HG03521 (cell line): ENCODE measurements around the gene RPS6KA3.
"Not testable (repeated sequence)": the region's sequence is repeated elsewhere in the genome, so short reads cannot be mapped to it uniquely, and the experiment has no call there.

Source experiments
- ATAC-seq: cut with Tn5 transposase; IDR thresholded peaks from one replicate; pipeline ENCODE4 v1.9.1; 2021; ENCODE audit warnings: mild to moderate bottlenecking, moderate library complexity; ENCODE audit not compliant: unreplicated experiment

The RPS6KA3 gene

DNA sequence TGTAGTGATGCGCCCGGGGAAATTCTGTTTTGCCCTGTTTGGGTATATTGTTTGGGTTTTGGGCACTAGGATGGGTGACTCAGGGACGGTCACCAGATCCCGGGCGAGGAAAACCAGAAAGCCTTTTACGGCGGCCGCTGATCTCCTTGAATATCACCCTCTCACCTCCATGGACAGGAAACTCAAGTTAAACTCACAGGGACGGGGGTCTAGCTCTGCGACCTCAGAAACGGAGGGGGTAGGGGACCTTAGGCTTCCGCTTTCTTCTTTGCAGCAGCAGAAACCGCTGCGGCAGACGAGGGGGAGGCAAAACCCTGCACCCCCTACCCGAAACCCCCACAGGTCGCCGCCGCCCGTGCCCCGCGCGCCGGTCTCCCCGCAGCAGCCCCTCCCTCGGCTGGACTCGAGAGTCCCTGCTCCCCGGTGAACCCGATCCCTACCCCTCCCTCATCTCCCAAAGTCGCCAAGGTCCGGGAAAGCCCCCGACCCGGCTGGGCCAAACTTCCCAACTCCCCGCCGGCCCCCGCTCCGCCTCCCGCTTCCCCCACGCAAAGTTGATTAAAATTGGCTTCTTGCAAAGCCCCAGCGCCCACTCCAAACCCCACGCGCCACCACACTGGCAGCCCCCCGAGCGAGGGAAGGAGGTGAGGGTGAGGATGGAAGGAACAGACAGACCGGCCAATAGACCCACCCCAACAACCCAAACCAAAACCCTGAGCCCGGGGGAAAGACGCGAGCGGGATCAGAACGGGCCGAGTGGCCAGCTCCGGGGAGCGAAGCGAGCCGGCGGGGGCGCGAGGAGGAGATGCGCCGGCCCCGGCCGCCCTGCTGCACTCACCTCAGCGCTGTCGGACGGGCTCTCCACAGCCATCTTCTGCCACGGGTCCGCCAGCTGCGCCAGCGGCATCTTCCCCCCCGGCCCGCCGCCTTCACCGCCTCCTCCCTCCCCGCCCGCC is 705 bp downstream of the RPS6KA3 start:
- ATAC-seq: peak; percentile 25

DNA sequence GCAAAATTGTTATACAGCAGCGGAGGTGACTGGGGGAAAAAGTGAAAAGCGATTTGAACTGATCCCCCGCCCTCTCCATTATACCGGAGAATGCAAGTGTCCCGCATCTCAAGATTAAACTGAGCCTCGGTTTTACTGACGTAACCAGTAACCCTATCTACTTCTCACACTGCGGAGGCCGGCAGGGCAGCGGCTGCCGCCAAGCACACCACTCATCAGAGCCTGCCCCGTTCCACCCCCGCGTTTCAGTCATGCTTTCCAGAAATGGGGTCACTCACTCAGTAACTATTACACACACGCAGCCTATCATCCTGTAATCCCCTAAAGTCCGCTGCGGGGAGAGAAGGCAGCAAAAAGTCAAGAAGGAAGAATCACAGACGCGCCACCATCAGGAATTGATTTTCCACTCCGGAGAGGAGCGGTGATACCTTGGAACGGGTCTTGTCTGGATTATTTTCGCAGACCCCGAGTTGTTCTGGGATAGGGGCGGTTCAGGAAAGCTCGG is 1.4 kb downstream of the RPS6KA3 start:
- peak; percentile 38 for ATAC-seq

DNA sequence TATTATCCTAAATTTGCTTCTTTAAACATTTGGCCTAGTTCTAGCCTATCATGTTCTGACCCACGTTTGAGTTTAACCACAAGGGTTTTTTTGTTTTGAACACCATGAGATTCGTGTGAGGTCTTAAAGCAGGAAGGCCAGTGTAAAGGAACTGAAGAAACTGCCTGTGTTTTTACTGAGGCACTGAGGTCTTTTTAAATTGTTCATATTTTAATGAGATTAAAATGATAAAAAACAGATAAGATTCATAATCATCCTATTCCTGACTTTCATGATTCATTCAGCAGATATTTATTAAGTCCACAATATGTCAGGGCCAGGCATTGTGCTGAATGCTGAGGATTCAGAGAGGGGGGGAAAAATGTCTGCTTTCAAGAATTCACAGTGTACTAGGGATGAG is 3.2 kb downstream of the RPS6KA3 start:
- ATAC-seq: no peak

DNA sequence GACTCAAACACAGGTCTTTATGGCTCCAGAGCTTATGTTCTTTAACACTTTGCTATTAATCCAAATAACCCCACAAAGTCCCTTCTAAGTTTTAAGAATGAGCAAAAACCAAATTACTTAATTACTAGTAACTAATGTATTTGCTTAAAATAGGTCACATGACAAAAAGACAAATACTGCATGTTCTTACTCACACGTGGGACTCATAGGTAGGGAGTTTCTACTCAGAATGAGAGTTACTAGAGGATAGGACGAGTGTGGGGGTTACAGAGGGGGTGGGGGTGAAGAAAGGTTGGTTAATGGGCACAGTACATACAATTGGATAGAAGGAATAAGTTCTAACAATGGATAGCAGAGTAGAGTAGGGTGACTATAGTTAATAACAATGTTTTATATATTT is 5.8 kb downstream of the RPS6KA3 start:
- ATAC-seq: no peak

DNA sequence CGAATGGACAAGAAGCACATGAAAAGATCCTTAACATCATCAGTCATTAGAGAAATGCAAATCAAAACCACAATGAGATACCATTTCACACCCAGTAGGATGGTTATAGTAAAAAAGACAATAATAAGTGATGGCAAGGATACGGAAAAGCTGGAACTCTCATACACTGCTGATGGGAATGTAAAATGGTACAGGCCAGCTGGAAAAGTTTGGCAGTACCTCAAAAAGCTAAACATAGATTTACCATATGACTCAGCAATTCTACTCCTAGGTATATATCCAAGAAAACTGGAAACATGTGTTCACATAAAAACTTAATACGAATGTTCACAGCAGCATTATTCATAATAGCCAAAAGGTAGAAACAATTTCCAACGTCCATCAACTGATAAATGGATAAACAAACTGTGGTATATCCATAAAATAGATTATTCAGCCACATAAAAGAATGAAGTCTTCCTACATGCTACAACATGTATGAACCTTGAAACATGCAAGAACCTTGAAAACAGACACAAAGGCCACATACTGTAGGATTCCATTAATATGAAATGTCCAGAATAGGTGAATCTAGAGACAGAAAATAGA is 11.9 kb downstream of the RPS6KA3 start:
- no peak for ATAC-seq

DNA sequence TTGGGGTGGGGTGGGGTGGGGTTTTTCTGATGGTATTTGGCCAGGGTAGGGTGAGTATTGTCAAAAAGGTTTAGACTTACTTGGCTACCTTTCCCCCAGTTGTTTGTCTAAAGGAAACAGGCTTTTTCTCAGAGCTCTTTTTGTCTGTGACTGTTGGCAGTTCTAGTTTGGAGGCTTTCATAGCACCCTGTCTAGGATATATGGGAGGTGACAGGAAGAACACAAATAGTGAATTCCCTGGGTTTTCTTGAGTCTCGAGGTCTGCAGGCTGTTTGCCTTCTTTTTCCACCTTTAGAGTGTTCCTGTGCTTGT is 13.5 kb downstream of the RPS6KA3 start:
- ATAC-seq: no peak

DNA sequence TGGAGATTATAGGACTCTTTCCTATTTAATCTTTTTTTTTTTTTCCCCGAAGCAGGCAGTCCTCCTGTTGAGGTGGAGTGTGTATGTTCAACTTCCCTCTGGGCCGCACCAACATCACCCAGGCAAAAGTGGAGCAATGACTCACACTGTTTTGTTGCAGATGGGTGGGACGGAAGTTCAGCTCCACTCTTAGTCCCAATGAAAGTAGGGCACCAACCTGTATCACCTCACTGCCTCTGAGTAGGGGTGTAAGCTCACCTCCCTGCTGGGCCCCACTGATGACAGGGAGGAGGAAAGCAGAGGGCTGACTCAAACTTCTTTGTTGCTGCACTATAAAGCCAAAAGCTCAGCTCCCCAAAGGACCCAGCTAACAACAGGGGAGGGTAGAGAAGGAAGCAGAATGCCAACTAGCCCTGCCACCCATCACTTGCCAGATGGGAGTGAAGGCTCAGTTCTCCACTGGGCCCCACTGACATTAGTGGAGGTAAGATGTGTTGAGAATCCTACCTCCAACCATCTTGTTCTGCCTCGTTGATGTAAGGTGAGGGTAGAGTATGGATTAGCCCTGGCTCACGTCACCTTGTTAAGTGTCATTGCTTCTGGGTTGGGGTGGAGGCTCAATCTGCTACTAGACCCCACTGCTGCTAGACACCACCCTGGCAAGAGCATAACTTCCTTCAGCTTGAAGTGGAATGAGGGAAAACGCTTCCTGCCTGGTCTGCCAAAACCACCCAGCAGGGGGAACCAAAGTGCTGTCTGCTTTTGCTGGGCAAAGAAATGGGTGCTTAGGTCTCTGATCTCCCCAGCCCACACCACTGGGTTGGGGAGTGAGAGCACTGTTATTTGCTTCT is 14.1 kb downstream of the RPS6KA3 start:
- no peak for ATAC-seq

DNA sequence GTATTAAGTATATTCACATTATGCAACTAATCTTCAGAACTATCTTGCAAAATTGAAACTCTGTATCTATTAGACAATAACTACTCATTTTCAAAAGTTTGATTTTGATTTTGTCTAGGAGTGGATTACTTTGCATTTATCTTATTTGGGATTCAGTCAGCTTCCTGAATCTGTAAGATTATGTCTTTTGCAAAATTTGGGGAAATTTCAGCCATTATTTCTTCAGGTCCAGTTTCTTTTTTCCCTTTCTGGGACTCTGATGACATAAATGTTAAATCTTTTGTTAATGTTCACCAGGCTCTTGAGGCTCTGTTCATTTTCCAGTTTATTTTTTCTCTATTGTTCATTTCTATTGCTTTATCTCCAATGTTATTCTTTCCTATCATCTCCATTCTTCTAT is 15.0 kb downstream of the RPS6KA3 start:
- no peak for ATAC-seq

DNA sequence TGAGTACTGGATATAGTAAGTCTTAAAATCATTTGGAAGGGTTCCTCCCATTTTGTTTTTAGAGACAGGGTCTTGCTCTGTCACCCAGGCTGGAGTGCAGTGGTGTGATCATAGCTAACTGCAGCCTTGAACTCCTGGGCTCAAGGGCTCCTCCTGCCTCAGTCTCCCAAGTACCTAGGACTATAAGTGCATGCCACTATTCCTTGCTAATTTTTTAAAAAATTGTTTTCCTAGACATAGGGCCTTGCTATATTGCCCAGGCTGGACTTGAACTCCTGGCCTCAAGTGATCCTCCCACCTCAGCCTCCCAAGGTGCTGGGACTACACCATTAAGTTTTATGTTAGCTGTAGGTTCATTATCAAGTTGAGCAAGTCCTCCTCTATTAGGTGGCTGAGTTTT is 16.6 kb downstream of the RPS6KA3 start:
- not testable (repeated sequence) for ATAC-seq

DNA sequence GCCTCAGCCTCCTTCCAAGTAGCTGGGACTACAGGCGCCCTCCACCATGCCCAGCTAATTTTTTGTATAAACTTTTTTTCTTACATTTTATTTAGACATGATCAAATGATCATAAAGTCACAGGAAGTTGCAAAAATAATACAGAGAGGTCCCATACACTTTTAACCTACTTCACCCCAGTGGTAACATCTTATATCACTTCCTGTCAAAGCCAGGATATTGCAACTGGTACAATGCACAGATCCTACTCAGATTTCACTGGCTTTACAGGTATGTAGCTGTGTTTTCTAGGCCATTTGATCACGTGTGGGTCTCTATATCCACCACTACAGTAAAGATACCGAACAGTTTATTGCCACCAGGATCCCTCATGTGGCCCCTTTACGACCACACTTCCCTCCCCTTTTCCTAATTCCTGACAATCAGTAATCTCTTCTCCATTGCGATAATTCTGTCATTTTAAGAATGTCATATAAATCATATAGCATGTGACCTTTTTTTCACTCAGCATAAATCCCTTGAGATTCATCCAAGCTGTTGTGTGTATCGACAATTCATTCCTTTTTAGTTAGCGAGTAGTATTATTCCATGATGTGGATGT is 18.0 kb downstream of the RPS6KA3 start:
- ATAC-seq: no peak

DNA sequence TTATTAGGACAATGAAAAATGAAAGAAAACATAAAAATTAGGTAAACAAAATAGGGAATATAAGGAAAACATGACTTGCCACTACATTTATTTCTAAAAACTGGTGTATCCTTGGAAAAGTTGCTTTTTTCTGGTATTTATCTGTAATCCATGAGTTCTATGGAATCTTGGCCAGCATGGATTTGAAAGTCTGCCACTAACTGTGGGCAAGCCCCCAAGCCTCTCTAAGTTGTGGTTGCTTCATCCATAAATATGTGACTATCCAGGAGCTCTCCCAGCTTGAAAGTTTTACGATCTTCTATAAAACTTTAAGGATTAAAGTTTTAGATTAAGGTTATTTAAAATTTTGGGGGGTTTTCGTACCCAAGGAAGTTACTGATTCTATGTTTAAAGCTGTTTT is 21.8 kb downstream of the RPS6KA3 start:
- no peak for ATAC-seq

DNA sequence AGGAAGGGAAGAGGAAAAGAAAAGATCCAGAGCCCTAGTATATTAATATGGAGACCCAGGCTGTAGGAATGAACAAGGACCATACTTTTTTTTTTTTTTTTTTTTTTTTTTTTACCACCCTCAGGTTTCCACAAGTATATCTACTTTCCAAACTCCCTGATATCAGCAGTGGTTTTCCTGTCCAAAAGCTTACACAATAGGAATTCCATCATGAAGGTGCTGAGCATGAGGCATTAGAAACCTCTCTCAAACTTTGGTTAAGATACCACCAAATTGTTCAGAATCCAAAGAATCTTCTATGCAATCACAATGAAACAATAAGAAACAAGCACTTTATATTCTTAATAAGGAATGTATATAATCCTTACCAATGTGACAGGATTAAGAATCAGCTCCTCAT is 26.5 kb downstream of the RPS6KA3 start:
- no peak for ATAC-seq

DNA sequence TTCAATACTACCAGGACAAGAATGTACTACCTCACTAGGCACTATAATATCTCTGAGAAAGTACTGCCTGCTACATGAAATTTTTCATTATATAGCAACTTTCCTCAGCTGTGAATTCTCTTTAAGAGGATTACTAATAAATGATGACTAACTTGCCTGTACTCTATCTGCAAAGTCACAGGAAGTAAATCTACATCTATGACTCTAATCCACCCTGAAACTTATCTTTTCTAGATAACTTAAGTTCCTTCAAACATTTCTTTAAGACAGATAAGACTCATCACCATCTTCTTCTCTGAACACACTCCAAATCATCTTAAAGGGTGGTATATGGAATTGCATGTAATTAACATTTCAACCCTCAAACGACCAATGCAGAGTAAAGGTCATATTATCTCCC is 28.8 kb downstream of the RPS6KA3 start:
- ATAC-seq: no peak

DNA sequence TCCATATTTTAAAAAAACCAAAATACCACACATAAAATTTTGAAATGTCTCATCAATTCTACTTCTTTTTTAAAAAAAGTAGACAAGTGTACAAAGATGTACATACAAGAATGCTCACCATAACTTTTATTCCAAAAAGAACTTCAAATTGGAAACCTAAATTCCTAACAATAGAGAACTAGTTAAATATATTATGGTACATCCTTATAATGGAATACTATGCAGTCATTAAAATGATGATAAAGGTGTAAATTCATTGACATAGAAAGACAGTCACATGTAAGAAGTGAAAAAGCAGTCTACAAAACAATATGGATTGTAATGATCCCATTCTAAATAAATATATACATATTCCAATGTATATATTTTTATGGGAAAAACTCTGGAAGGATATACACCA is 31.0 kb downstream of the RPS6KA3 start:
- no peak for ATAC-seq

DNA sequence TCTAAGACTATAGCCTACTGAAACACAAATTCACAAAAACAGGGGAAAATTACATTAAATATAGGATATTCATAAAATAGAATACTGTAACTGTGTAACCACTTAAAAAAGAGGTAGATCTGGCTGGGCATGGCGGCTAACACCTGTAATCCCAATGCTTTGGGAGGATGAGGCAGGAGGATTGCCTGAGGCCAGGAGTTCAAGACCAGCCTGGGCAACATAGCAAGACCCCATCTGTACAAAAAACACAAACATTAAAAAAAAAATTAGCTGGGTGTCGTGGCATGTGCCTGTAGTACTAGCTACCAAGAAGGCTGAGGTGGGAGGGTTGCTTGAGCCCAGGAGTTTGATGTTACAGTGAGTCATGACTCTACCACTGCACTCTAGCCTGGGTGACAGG is 33.4 kb downstream of the RPS6KA3 start:
- no peak for ATAC-seq

DNA sequence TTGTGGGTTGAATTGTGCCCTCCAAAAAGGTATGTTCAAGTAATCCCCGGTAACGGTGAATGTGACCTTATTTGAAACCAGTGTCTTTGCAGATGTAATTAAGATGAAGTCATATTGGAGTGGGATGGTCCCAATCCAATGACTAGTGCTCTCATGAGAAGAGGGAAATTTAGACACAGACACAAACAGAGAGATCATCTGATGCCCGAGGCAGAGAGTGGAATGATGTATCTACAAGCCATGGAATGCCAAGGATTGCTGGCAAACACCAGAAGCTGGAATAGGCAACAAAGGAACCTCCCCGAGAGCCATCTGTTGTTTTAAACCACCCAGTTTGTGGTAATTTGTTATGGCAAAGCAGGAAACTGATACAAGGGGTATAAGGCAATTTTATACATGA is 35.1 kb downstream of the RPS6KA3 start:
- ATAC-seq: no peak

DNA sequence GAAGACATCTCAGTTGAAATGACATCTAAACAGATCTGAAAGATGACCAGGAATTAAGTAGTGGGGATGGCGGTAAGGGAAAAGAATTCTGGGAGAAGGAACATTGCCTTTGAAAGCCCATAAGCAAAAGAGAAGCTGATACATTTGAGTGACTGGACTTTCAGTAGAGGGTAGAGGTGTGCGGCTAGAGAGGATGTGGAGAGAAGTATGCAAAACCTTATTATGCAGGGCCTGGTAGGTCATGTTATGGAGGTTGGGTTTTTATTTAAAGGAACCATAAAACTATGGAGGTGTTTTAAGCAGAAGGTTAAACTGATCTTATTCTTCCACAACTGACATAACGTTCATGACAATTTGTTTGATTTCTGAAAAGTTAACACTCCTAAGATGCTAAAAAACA is 36.3 kb downstream of the RPS6KA3 start:
- ATAC-seq: no peak

DNA sequence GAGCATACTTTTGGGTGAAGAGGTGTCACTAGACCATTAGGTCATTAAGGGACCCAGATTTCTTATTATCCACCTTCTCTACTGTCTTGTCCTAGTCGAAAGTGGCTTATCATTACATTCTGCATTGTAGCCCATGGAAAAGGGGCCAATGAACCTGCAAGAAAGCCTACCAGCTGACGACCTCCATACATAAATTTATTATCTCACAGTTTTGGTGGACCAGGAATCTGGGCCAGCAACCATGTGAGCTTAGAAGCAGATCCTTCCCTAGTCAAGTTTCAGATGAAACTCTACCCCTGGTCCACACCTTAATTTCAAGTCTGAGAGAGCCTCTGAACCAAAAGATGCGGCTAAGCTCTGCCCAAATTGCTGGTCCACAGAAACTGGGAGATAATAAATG is 37.6 kb downstream of the RPS6KA3 start:
- no peak for ATAC-seq

DNA sequence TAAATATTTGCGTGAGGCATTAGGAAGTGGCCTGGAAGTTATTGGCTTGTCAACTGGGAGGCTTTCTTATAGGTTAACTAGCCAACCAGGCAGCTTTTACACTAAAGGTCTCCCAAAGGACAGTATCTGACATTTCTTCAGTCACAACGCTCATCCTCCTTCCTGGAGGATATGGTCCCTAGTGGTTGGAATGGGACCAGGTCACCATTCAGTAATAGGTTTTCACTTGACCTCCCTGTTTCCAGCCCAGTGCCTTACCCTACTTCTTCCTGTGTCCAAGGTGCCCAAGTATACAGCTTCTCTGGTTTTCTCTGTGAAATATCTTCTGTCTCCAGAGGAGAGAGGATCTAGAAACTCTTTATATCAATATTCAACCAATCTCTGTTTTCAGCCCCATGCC is 38.5 kb downstream of the RPS6KA3 start:
- no peak for ATAC-seq

DNA sequence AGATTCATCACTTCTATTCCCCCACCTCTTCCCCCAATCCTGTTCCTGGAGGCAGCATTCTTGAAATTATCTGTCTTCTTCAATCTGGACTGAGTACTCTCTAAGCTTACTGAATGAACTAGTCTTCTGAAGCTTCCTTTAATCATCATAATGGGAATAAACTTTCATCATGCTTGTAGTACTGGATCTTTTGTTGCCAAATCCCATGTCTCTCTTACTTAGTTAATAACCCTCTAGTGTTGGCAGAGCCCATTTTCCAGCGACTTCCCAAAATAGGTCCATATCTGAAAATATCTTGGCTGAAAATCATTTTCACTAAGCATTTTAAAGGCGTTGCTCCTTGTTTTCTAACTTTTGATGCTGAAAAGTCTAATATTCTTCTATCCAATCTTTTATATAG is 39.6 kb downstream of the RPS6KA3 start:
- ATAC-seq: no peak

DNA sequence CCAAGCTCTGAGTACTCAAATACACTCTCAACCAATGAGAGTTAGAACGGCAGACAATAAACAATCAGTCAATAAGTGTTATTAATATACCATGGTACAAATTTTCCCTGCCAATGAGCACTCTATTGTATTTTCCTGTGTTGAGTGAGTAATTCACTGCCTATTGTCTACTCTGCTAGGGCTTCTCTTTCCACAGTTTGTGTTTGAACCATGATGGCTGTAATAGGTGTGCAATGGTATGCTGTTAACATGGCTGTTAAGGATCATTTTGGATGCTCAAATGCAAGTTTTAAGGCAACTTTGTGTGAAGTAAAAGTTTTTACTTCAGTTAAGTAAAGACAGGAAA is 41.2 kb downstream of the RPS6KA3 start:
- no peak for ATAC-seq
